Measurements from ENCODE around the gene GRM4. TPM values are rescaled to one million over a fixed set of nuclear protein-coding genes. Genes with fewer than 3 reads are reported as not detected.

The GRM4 gene
- total RNA-seq, 1 donor from 2014 or later, result not detected

DNA sequence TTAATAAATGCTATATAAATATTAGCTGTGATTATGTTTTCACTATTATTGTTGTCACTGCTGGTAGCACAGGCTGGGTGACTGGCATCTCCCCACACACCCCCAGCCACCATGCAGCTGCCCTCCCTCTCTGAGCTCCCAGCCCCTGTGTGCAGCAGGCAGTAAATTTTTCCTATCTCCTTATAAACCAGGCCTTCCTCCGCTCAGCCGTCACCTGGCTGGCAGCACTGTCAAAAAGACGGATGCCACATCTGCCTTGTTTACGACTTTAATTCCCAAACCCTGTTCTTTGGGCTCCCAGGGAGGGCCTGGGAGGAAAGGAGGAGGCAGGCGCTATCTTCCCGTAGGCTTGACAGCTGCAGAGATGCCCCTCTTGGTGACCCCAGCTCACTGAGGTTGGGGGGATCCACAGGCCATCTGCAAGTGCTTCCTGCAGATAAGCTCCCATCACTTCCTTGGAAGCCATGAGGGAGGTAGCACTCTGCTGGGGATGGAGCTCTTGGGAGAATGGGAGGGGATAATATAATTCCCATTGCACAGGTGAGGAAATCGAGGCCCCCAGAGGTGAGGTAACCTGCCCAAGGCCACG, 94.5 kb downstream of the GRM4 start:
- peaks cover 2% of the 10 kb centered on the region for H3K27me3 ChIP-seq (ENCODE audit: control insufficient read depth, insufficient read depth, low read length)
- DNase-seq (ENCODE audit: low read depth) (no peak), FAIRE-seq (no peak)
- no peaks in the 10 kb centered on the region for H3K36me3 ChIP-seq (ENCODE audit: control insufficient read depth, insufficient read depth, low read length)
- H3K4me3 ChIP-seq (ENCODE audit: low read depth, low read length), result no peak overlapping the region
- TF ChIP-seq, protein P1, sequence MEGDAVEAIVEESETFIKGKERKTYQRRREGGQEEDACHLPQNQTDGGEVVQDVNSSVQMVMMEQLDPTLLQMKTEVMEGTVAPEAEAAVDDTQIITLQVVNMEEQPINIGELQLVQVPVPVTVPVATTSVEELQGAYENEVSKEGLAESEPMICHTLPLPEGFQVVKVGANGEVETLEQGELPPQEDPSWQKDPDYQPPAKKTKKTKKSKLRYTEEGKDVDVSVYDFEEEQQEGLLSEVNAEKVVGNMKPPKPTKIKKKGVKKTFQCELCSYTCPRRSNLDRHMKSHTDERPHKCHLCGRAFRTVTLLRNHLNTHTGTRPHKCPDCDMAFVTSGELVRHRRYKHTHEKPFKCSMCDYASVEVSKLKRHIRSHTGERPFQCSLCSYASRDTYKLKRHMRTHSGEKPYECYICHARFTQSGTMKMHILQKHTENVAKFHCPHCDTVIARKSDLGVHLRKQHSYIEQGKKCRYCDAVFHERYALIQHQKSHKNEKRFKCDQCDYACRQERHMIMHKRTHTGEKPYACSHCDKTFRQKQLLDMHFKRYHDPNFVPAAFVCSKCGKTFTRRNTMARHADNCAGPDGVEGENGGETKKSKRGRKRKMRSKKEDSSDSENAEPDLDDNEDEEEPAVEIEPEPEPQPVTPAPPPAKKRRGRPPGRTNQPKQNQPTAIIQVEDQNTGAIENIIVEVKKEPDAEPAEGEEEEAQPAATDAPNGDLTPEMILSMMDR (IDR thresholded peaks at IDR 0.05; ENCODE audit: insufficient read depth, low read length, severe bottlenecking), result no peak

DNA sequence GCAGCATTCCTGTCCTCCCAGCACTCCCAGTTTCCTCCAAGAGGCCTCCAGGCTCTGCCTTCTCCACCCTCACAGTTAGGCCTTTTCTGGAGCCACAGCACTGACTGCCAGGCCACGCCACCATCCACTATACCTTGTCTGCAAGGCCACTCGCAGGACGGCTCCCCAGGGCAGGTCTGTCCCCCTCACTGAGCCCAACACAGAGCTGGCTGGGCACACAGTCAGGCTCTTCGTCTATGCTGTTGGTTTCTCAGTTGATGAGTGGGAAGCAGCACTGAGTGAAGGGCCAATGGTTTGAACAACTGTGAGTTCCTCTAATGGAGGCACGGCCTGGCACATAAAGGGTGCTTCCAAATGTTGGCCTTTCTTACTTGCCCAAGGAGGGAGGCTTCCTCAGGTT, 95.2 kb downstream of the GRM4 start:
- no peaks in the 10 kb centered on the region for H3K36me3 ChIP-seq (ENCODE audit: control insufficient read depth, insufficient read depth, low read length)
- DNase-seq (ENCODE audit: low read depth) (no peak), FAIRE-seq (no peak)
- TF ChIP-seq, protein P1 (IDR thresholded peaks at IDR 0.05; ENCODE audit: insufficient read depth, low read length, severe bottlenecking), result no peak
- peaks cover 2% of the 10 kb centered on the region for H3K27me3 ChIP-seq (ENCODE audit: control insufficient read depth, insufficient read depth, low read length)
- H3K4me3 ChIP-seq (ENCODE audit: low read depth, low read length), result no peak overlapping the region

DNA sequence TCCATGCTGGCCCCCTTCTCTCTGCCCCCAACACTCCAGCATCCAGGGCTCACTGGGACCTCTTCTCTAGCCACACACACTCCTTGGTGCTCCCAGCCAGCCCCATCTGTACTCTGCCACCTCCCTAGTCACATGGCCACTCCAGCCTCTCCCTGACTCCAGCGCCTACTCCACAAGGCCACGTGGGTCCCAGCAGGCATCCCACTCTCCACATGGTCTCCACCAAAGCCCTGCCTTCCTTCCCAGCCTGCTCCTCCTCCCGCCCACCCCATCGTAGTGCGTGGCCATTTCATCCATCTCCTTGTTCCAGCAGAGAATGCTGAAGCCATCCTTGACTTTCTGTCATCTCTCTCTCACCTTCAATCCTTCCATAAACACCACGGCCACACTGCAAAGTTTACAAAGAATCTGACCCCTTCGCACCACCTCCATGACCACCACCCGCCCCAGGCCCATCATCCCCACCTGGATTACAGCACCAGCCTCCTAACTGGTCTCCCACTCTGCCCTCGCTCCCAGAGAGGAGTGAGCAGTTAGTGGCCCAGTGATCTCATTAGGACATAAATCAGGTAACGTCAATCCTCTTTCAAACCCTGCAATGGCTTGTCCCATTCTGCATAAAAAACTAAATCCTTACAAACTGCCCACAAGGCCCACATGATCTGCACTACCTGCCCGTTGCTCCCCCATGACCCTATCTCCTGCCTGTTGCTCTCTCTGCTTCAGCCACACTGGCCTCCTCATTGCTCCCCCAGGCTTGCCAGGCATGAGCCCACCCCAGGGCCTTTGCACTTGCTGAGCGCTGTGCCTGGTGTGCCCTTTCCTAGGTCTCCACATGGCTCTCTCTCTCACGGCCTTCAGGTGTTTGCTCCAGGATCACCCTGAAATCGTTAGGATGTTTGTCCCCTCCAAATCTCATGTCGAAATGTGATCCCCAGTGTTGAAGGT, 96.2 kb downstream of the GRM4 start:
- TF ChIP-seq, protein P1 (IDR thresholded peaks at IDR 0.05; ENCODE audit: insufficient read depth, low read length, severe bottlenecking), result no peak
- Histone ChIP-seq H3K27me3 (ENCODE audit: control insufficient read depth, insufficient read depth, low read length) (peaks cover 2% of the 10 kb centered on the region), H3K36me3 (ENCODE audit: control insufficient read depth, insufficient read depth, low read length) (no peaks in the 10 kb centered on the region), H3K4me3 (ENCODE audit: low read depth, low read length) (no peak overlapping the region)
- DNase-seq (ENCODE audit: low read depth) (no peak), FAIRE-seq (no peak)

DNA sequence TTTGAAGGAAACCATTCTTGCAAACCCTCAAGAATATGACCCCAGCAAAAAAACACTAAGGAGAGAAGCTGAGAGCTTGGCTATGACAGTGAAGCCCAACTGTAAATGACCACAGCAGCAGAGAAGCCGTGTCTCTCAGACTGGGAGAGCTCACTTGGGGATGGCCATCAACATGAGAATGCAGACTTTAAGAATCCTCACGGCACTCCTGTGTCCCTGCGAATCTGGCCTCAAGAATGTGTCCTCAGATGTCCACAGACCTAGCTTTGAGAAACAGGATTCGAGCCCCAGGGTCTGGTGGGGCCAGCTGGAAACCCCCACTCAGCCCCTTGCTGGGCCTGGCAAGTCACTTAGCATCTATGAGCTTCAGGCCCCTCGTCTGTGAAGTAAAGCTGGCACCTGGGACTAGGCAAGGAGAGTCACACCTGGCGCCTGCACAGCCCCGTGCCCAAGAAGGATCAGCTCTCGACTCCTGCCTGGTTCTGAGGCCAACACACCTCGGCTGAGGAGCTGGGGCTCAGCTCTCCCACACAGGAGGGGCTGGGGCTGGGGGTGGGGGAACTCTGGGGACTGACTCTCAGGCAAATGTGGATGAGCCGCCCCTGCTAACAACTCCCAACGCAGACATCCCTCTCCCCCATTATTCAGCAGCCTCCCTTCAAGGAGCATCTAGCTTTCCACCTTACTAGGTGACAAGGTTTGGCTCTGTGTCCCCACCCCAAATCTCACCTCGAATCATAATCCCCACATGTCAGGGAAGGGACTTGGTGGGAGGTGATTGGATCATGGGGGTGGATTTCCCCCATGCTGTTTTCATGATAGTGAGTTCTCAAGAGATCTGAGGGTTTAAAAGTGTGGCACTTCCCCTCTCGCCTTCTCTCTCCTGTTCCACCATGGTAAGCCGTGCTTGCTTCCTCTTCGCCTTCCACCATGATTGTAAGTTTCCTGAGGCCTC, 97.7 kb downstream of the GRM4 start:
- TF ChIP-seq, protein P1 (IDR thresholded peaks at IDR 0.05; ENCODE audit: insufficient read depth, low read length, severe bottlenecking), result no peak
- no peaks in the 10 kb centered on the region for H3K36me3 ChIP-seq (ENCODE audit: control insufficient read depth, insufficient read depth, low read length)
- FAIRE-seq (no peak), DNase-seq (ENCODE audit: low read depth) (no peak)
- H3K27me3 ChIP-seq (ENCODE audit: control insufficient read depth, insufficient read depth, low read length), result peaks cover 2% of the 10 kb centered on the region
- no peak overlapping the region for H3K4me3 ChIP-seq (ENCODE audit: low read depth, low read length)

DNA sequence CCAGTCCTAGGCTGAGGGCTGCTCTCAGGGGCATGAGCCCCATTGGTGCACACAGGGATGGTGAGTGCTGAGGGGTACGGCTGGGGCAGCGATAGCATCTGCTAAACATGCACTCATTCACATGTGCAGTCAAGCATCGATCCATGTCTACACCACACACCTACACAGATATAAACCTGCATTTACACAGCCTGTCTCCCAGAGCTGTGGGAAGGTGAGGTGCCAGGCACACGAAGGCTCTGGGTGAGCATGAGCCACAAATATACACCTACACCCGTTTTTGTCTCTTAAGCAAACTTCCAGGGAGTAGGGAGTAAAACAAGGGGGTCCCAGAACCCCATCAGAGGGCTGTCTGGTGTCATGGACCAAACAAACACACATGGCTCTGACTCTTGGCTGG, 99.3 kb downstream of the GRM4 start:
- TF ChIP-seq, protein P1 (IDR thresholded peaks at IDR 0.05; ENCODE audit: insufficient read depth, low read length, severe bottlenecking), result no peak
- no peak for FAIRE-seq
- H3K36me3 ChIP-seq (ENCODE audit: control insufficient read depth, insufficient read depth, low read length), result no peaks in the 10 kb centered on the region

More for the DNA sequence above, 99.3 kb downstream of the GRM4 start:
- Histone ChIP-seq H3K4me3 (ENCODE audit: low read depth, low read length) (no peak overlapping the region), H3K27me3 (ENCODE audit: control insufficient read depth, insufficient read depth, low read length) (peaks cover 2% of the 10 kb centered on the region)
- no peak for DNase-seq (ENCODE audit: low read depth)
